Stomach (tissue), 9 donors: ENCODE measurements around the gene ZNF43. TPM values are rescaled to one million over a fixed set of nuclear protein-coding genes. Genes with fewer than 3 reads are reported as not detected.
"Not testable (repeated sequence)": the region's sequence is repeated elsewhere in the genome, so short reads cannot be mapped to it uniquely, and the experiment has no call there.

Experiments
- DNase-seq, 2 donors: peaks; one replicate each; pipeline versions ENCODE4 v3.0.0 to v3.0.0-alpha.2; 2013 to 2019
- H3K27ac ChIP-seq, 5 donors: fragments of 200-600 bp in 4 of 5; sonication (generic) in 4 of 5; one replicate each; pipeline ENCODE4 v1.5.1; 2013 to 2019; ENCODE audit warnings: mild to moderate bottlenecking in 1 of 5, moderate library complexity in 1 of 5
- H3K27me3 ChIP-seq, 3 donors: fragments of 200-600 bp; sonication (generic); one replicate each; pipeline ENCODE4 v1.5.1; 2017 to 2019; ENCODE audit warnings: mixed run types in 1 of 3
- H3K36me3 ChIP-seq, 4 donors: fragments of 200-600 bp; sonication (generic); 1 replicate in 3 of 4; 2 replicates in 1 of 4; pipeline ENCODE4 v1.5.1; 2016 to 2019
- H3K4me1 ChIP-seq, 4 donors: fragments of 200-600 bp; sonication (generic); one replicate each; pipeline ENCODE4 v1.5.1; 2016 to 2019
- H3K4me3 ChIP-seq, 4 donors: fragments of 200-600 bp; sonication (generic) in 3 of 4; one replicate each; pipeline ENCODE4 v1.5.1; 2016 to 2019; ENCODE audit warnings: mild to moderate bottlenecking in 1 of 4
- H3K9me3 ChIP-seq, 4 donors: fragments of 200-600 bp; sonication (generic); one replicate each; pipeline ENCODE4 v1.5.1; 2016 to 2019
- CTCF ChIP-seq, 7 experiments: fragments of 450-650 bp in 4 of 7; fragments of 200-600 bp in 3 of 7; sonication (generic) in 3 of 7; IDR thresholded peaks; one replicate each; pipeline ENCODE4 v1.5.1; 2016 to 2019; ENCODE audit warnings: antibody characterized with exemption in 7 of 7, control low read depth in 2 of 7, mild to moderate bottlenecking in 1 of 7
- EP300 ChIP-seq: sonication (generic); formaldehyde crosslinking; IDR thresholded peaks from one replicate; pipeline ENCODE4 v1.6.1; 2017; ENCODE audit warnings: antibody characterized with exemption
- POLR2A ChIP-seq, 4 donors: fragments of 450-650 bp; IDR thresholded peaks; one replicate each; pipeline ENCODE4 v1.6.1; 2016; ENCODE audit warnings: antibody characterized with exemption in 4 of 4, control low read depth in 2 of 4, mild to moderate bottlenecking in 1 of 4, moderate library complexity in 1 of 4
- POLR2AphosphoS5 ChIP-seq, 3 donors: sonication (generic); formaldehyde crosslinking; IDR thresholded peaks; one replicate each; pipeline ENCODE4 v1.6.1; 2016; ENCODE audit warnings: antibody characterized with exemption in 3 of 3
- WGBS, 5 donors: extraction: QIAGEN DNeasy Blood & Tissue Kit in 3 of 5; methylation state at CpG; one replicate each; pipeline versions ENCODE4 v1.1.5 to v1.1.7; 2013 to 2018; 5-methylcytosine and 5-hydroxymethylcytosine counted together
- intact Hi-C: fragments of 100-400 bp; cut with DNase I; formaldehyde crosslinking; loops from one replicate; pipeline ENCODE4 v1.15.1; 2023; ENCODE audit warnings: low total_unique reads
- polyA plus RNA-seq, 3 donors: library from polyadenylated mRNA; stranded (reverse); fragments of 200-250 nt; gene quantifications; one replicate each; pipeline ENCODE4 v1.2.3, GENCODE V29; 2013
- total RNA-seq, 5 donors: library from RNA; depleted of rRNA; stranded (reverse); fragments of >200 nt; gene quantifications; one replicate each; pipeline versions ENCODE4 v1.1.0 to v1.2.3, GENCODE V29; 2014 to 2016
- donor health status: healthy with polysubstance abuse.
- donor health status: Bipolar disorder and iron deficiency.
- donor health status: healthy.

Gene ZNF43
- total and polyA plus RNA-seq, 8 donors = 2.2 to 31.9 (median 4.6) TPM

GRCh38 chr19:21812448-21812847 is 23.5 kb downstream of the ZNF43 start:
- intact Hi-C loops = no loop called here
- WGBS, 5 donors = 97 to 100% (median 99%) methylated on average over 4 of the region's 4 CpGs
- Histone ChIP-seq H3K36me3 (peaks cover 67 to 100% (median 94%) of the 10 kb centered on the region in 4 donors), H3K27me3 (no peaks in the 10 kb centered on the region), H3K4me3 (no peak overlapping the region), H3K4me1 (no peaks in the 10 kb centered on the region), H3K27ac (no peak overlapping the region), H3K9me3 (peaks cover 33 to 99% (median 83%) of the 10 kb centered on the region in 4 donors)
- TF ChIP-seq POLR2A (IDR thresholded peaks at IDR 0.05) = no peak
- TF ChIP-seq EP300 = no peak
- no peak for TF ChIP-seq POLR2AphosphoS5 (IDR thresholded peaks at IDR 0.05)
- no peak for TF ChIP-seq CTCF (IDR thresholded peaks at IDR 0.05)
- DNase-seq = no peak

DNA sequence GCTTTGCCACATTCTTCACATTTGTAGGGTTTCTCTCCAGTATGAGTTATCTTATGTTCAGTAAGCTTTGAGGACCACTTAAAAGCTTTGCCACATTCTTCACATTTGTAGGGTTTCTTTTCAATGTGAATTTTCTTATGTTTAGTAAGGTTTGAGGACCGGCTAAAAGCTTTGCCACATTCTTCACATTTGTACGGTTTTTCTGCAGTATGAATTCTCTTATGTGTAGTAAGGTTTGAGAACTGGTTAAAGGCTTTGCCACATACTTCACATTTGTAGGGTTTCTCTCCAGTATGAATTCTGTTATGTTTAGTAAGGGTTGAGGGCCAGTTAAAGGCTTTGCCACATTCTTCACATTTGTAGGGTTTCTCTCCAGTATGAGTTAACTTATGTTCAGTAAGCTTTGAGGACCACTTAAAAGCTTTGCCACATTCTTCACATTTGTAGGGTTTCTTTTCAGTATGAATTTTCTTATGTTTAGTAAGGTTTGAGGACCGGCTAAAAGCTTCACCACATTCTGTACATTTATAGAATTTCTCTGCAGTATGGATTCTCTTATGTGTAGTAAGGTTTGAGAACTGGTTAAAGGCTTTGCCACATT is 27.5 kb downstream of the ZNF43 start:
- H3K4me1 ChIP-seq, H3K27me3 ChIP-seq, H3K27ac ChIP-seq, H3K4me3 ChIP-seq, DNase-seq, intact Hi-C loops: not testable (repeated sequence)
- Histone ChIP-seq H3K9me3 (peaks cover 52 to 99% (median 95%) of the 10 kb centered on the region in 4 donors), H3K36me3 (peaks cover 42 to 72% (median 54%) of the 10 kb centered on the region in 4 donors)
- WGBS, 5 donors = 89 to 99% (median 96%) methylated on average over 3 of the region's 3 CpGs

GRCh38 chr19:21789466-21790085 is 46.4 kb downstream of the ZNF43 start:
- H3K4me1 ChIP-seq = no peaks in the 10 kb centered on the region
- H3K27ac ChIP-seq = no peak overlapping the region
- TF ChIP-seq CTCF (IDR thresholded peaks at IDR 0.05) = no peak
- no peak for TF ChIP-seq POLR2AphosphoS5 (IDR thresholded peaks at IDR 0.05)
- TF ChIP-seq POLR2A (IDR thresholded peaks at IDR 0.05) = no peak
- no peak for TF ChIP-seq EP300
- peaks cover 0 to 38% (median 6%) of the 10 kb centered on the region in 4 donors for H3K9me3 ChIP-seq
- intact Hi-C loops = no loop called here
- no peaks in the 10 kb centered on the region for H3K36me3 ChIP-seq
- WGBS, 5 donors = 61 to 70% (median 69%) methylated on average over 5 of the region's 5 CpGs
- H3K4me3 ChIP-seq = no peak overlapping the region
- H3K27me3 ChIP-seq = no peaks in the 10 kb centered on the region
- DNase-seq = peak in 1 of 2 donors; percentile 19

DNA sequence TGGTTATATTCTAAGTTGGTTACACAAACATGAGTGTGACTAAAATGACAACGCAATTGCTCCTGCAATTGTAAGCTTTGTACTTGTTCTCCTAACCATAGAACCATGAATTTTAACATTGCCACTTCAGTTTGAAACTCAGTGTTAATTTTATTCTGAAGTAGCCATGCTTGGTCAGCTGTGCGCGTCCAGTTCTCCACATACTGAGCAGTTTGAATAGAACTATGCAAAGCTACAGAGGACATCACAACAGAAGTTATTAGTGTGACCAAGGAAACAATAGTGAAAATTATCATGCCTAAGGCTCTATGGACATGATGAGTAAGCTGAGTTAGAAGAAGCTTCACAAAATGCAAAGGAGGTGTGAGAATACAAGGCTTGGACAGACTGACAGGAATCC is 49.0 kb downstream of the ZNF43 start:
- intact Hi-C loops = no loop called here
- H3K4me1 ChIP-seq = no peaks in the 10 kb centered on the region
- WGBS, 5 donors = 89 to 94% (median 94%) methylated on average over 3 of the region's 3 CpGs
- no peak overlapping the region for H3K27ac ChIP-seq
- no peak overlapping the region for H3K4me3 ChIP-seq
- no peak for DNase-seq
- no peaks in the 10 kb centered on the region for H3K27me3 ChIP-seq
- no peak for TF ChIP-seq POLR2A (IDR thresholded peaks at IDR 0.05)
- TF ChIP-seq EP300 = no peak
- no peak for TF ChIP-seq CTCF (IDR thresholded peaks at IDR 0.05)
- TF ChIP-seq POLR2AphosphoS5 (IDR thresholded peaks at IDR 0.05) = no peak
- peaks cover 0 to 36% (median 6%) of the 10 kb centered on the region in 4 donors for H3K9me3 ChIP-seq
- H3K36me3 ChIP-seq = no peaks in the 10 kb centered on the region

GRCh38 chr19:21775792-21776191 is 60.2 kb downstream of the ZNF43 start:
- intact Hi-C loops = not testable (repeated sequence)
- H3K9me3 ChIP-seq = peaks cover 0 to 11% (median 0%) of the 10 kb centered on the region in 4 donors

More at GRCh38 chr19:21775792-21776191, 60.2 kb downstream of the ZNF43 start:
- H3K4me3 ChIP-seq, H3K4me1 ChIP-seq, H3K27ac ChIP-seq, H3K27me3 ChIP-seq, H3K36me3 ChIP-seq, DNase-seq: not testable (repeated sequence)
- WGBS, 5 donors = 80 to 99% (median 99%) methylated on average over 10 to 19 of the region's 30 CpGs
